HG03108 (cell line): ENCODE data around the gene CD1E.
"Not testable (repeated sequence)": the region's sequence is repeated elsewhere in the genome, so short reads cannot be mapped to it uniquely, and the experiment has no call there.

Experiments used
- ATAC-seq: cut with Tn5 transposase; IDR thresholded peaks from one replicate; pipeline ENCODE4 v1.9.1; 2021; ENCODE audit warnings: moderate library complexity; ENCODE audit not compliant: unreplicated experiment

The CD1E gene

GRCh38 chr1:158362482-158362881 lies 8.8 kb downstream of the CD1E start:
- ATAC-seq = no peak

GRCh38 chr1:158362941-158363340 lies 9.2 kb downstream of the CD1E start:
- no peak for ATAC-seq

- ATAC-seq = no peak
These were observed 13.1 kb downstream of the CD1E start for GRCh38 chr1:158366783-158367182.

- peak; percentile 94 for ATAC-seq
These were observed 17.7 kb downstream of the CD1E start for GRCh38 chr1:158371188-158371953.

- ATAC-seq = not testable (repeated sequence)
These were observed 20.4 kb downstream of the CD1E start for GRCh38 chr1:158374101-158374500.

GRCh38 chr1:158374860-158375259 lies 21.2 kb downstream of the CD1E start:
- ATAC-seq = no peak

- no peak for ATAC-seq
These were observed 36.6 kb downstream of the CD1E start for GRCh38 chr1:158390331-158390730.

- ATAC-seq = no peak
These were observed 37.4 kb downstream of the CD1E start for GRCh38 chr1:158391099-158391498.

- no peak for ATAC-seq
These were observed 39.8 kb downstream of the CD1E start for GRCh38 chr1:158393476-158393875.

GRCh38 chr1:158396646-158397045 lies 43.0 kb downstream of the CD1E start:
- no peak for ATAC-seq

GRCh38 chr1:158398818-158399514 lies 45.3 kb downstream of the CD1E start, which contains the start of gene OR10T2:
OR10T2 (minus strand) TSS chr1:158399466; CDS start chr1:158399466, 0 bp downstream.
- no peak for ATAC-seq

GRCh38 chr1:158400871-158401270 lies 47.2 kb downstream of the CD1E start:
- ATAC-seq = no peak

- no peak for ATAC-seq
These were observed 53.4 kb downstream of the CD1E start for GRCh38 chr1:158407092-158407491.
